ENCODE measurements around the gene LTB4R2. TPM values are rescaled to one million over a fixed set of nuclear protein-coding genes. Genes with fewer than 3 reads are reported as not detected.

LTB4R2 gene
- total RNA-seq, 2 experiments from 2014 or later, result 15.7 to 37.6 TPM

DNA sequence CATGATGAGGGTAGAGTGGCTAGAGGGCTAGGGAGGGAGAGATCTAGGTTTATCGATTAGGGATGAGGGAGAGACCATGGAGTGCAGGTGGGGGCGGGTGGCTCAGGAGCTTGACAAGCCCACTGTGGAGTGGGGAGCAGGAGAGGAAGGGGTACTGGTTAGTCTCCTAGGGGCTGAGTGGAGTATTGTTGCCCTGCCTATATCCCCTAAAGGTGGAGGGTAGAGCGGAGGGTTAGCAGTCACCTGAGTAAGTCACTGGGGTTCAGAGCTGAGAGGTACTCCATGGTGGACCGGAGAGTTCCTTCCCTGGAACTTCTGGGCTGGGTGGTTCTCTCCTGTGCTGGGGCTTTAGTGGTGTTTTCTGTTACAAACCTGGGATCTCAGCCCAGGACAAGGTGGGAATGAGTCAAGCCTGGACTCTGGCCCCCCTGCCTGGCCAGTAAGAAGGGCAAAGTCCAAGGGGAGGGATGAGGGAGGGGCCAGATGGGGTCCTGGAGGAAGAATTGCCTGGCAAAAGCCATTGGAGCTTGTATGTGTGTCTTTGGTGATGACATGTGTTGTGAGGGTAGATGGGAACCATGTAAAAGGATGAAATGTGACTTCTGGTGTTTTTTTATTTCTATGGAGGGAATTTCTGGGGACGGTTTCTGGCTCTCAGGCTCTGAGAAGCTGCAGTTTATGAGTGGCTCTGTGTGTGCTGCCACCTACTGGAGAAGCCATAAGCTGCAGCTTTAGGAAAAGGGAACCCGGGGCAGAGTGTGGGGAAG lies 2.2 kb upstream of the LTB4R2 start, which contains the start of gene CIDEB:
Gene CIDEB, minus strand, starts transcription at position 403 of the 767 bp plus-strand sequence. Its CDS starts 119 bp downstream, at position 284.
- Histone ChIP-seq H3K4me3 (ENCODE audit: low read depth, low read length, poor library complexity, severe bottlenecking) (no peak within 1 kb of the TSS), H3K9me2 (ENCODE audit: insufficient read depth, low read length) (no peaks in the 10 kb centered on the region), H3K36me3 (ENCODE audit: insufficient read depth, low read length) (peaks cover 94% of the 10 kb centered on the region), H2AFZ (ENCODE audit: low read length) (no peak within 1 kb of the TSS), H3K4me1 (ENCODE audit: insufficient read depth, low read length, poor library complexity, severe bottlenecking) (peaks cover 24% of the 10 kb centered on the region), H3K4me2 (ENCODE audit: low read length) (no peak within 1 kb of the TSS), H4K20me1 (ENCODE audit: insufficient read depth, low read length) (no peaks in the 10 kb centered on the region), H3K27ac (ENCODE audit: low read depth, low read length, poor library complexity, severe bottlenecking) (no peak within 1 kb of the TSS), H3K9me3 (ENCODE audit: low read length) (no peaks in the 10 kb centered on the region), H3K79me2 (ENCODE audit: insufficient read depth, low read depth, low read length) (no peaks in the 10 kb centered on the region)
- TF ChIP-seq, protein P1, sequence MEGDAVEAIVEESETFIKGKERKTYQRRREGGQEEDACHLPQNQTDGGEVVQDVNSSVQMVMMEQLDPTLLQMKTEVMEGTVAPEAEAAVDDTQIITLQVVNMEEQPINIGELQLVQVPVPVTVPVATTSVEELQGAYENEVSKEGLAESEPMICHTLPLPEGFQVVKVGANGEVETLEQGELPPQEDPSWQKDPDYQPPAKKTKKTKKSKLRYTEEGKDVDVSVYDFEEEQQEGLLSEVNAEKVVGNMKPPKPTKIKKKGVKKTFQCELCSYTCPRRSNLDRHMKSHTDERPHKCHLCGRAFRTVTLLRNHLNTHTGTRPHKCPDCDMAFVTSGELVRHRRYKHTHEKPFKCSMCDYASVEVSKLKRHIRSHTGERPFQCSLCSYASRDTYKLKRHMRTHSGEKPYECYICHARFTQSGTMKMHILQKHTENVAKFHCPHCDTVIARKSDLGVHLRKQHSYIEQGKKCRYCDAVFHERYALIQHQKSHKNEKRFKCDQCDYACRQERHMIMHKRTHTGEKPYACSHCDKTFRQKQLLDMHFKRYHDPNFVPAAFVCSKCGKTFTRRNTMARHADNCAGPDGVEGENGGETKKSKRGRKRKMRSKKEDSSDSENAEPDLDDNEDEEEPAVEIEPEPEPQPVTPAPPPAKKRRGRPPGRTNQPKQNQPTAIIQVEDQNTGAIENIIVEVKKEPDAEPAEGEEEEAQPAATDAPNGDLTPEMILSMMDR (conservative IDR thresholded peaks at IDR 0.05; ENCODE audit: low read length), result peak; percentile 98
- no peak for TF ChIP-seq EZH2phosphoT487 (IDR thresholded peaks at IDR 0.05; ENCODE audit: borderline replicate concordance, low read depth, low read length)
- intact Hi-C loops (cut with micrococcal nuclease; ENCODE audit: unreplicated experiment), result no loop called here
- DNase-seq (ENCODE audit: low spot score), result peak; percentile 67
- no TSS peak for BruUV-seq (replicated peaks)
- CTCF ChIA-PET (ENCODE audit: unreplicated experiment), result interaction anchor here (0.5 to 3.1 kb wide), 9 partner anchors 15 to 135 kb away, joined by 3 to 17 read pairs (median 3); partner anchors contain the start of genes RABGGTA and TINF2
- POLR2A ChIA-PET, result interaction anchor here (0.6 to 1.4 kb wide), 4 partner anchors 8 to 321 kb away, joined by 3 to 4 read pairs (median 3); partner anchors contain the start of genes DHRS1 and NOP9

DNA sequence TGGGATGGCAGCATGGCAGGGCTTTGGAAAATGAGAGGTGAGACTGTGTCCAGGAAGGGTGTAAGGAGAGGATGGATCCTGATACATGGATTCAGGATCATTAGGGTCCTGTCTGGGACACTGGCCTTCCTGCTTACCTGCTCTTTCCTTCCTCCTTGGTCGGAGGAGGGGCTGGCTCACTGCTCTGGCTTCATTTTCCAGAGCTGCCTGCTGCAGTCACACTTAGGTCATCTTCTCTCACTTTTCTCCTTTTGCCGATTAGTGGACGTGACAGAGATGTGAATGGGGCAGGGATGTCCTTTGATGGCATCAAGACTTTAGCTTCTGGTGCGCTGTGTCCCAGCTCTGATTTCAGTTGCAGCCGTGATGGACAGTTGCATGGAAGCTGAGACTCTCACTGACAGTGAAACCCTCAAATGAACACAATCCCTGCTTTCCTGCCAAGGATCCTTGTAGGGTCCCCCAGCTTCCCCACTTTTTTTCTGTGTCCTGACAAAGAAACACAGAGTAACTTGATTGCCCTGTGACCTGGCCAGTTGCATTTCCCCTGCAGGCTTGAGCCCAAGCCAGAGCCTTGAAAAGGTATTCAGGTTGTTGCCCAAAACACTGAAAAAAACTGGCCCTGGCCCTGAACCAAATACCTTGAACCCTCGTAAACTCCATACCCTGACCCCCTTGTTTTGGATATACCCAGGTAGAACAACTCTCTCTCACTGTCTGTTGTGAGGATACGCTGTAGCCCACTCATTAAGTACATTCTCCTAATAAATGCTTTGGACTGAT lies 1.4 kb upstream of the LTB4R2 start:
- H3K4me2 ChIP-seq (ENCODE audit: low read length), result no peak overlapping the region
- no TSS peak for BruUV-seq (replicated peaks)
- H3K9me2 ChIP-seq (ENCODE audit: insufficient read depth, low read length), result no peaks in the 10 kb centered on the region
- POLR2A ChIA-PET, result interaction anchor here (0.6 to 1.4 kb wide), 6 partner anchors 9 to 476 kb away, joined by 3 to 6 read pairs (median 4); partner anchors contain the start of genes DHRS1 and NOP9
- no peak for DNase-seq (ENCODE audit: low spot score)
- TF ChIP-seq, protein P1 (conservative IDR thresholded peaks at IDR 0.05; ENCODE audit: low read length), result peak; percentile 40; the same call in 1 of the 2 replicates
- TF ChIP-seq EZH2phosphoT487 (IDR thresholded peaks at IDR 0.05; ENCODE audit: borderline replicate concordance, low read depth, low read length), result no peak
- CTCF ChIA-PET (ENCODE audit: unreplicated experiment), result interaction anchor here (0.7 to 3.1 kb wide), 6 partner anchors 33 to 134 kb away, joined by 3 to 17 read pairs (median 3); partner anchors contain the start of genes RABGGTA and TINF2
- H4K20me1 ChIP-seq (ENCODE audit: insufficient read depth, low read length), result no peaks in the 10 kb centered on the region
- H3K36me3 ChIP-seq (ENCODE audit: insufficient read depth, low read length), result peaks cover 86% of the 10 kb centered on the region
- no peak overlapping the region for H2AFZ ChIP-seq (ENCODE audit: low read length)
- intact Hi-C loops (cut with micrococcal nuclease; ENCODE audit: unreplicated experiment), result no loop called here
- no peak overlapping the region for H3K27ac ChIP-seq (ENCODE audit: low read depth, low read length, poor library complexity, severe bottlenecking)
- H3K9me3 ChIP-seq (ENCODE audit: low read length), result no peaks in the 10 kb centered on the region
- no peaks in the 10 kb centered on the region for H3K79me2 ChIP-seq (ENCODE audit: insufficient read depth, low read depth, low read length)
- H3K4me3 ChIP-seq (ENCODE audit: low read depth, low read length, poor library complexity, severe bottlenecking), result no peak overlapping the region
- H3K4me1 ChIP-seq (ENCODE audit: insufficient read depth, low read length, poor library complexity, severe bottlenecking), result peaks cover 32% of the 10 kb centered on the region

Measured in OCI-LY7 (cell line).